NK-92 (cell line): ENCODE results near the gene KRR1.

ENCODE experiments used
- DNase-seq: peaks from one replicate; lab custom pipeline; 2025; ENCODE audit not compliant: unreplicated experiment; lab: John Stamatoyannopoulos, UW

KRR1 gene

DNA sequence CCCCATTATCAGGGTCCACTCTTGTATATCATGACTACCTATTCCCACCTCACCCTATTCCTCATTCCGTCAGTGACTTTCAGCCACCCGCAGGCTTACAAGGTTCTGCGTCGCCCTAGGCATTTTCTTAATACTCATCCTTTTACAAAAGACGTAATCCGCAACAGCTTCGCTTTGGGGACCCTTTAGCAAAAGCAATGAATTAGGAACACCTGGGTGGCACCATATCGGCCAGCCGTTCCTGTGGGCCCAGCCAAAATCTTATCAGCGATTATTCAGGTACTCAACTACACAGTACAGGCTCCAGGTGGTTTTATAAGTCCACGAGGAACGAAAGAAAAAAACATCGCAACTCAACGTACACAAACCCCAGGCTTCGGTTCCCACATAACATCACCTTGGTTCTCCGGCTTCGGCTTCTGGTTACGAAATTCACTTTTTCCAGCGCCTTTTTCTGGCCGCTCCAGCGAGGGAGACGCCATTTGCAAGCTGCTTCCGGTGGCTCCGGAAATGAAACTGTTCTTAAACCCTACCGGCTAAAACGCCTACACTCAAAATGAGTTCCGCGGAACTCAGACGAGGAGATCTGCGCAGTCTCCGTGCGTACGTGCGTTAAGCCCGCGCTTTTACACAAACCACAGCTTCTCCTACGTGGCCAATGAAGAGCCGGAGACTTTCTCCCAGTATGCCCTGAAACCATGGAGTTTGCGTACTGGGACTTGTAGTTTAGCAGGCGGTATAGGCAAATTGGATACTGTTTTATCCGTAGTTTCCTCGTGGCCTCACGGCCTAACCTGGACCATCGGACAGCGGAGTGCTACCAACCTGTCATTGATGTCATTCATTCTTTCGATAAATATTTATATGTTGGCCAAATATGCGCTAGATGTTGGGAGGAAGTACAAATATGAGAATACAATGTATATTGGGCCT lies at the start of gene KRR1:
Gene KRR1 (minus strand): TSS at position 494 of the 933 bp plus-strand sequence. CDS start 12 bp downstream, at position 482.
- DNase-seq: peak; percentile 21

DNA sequence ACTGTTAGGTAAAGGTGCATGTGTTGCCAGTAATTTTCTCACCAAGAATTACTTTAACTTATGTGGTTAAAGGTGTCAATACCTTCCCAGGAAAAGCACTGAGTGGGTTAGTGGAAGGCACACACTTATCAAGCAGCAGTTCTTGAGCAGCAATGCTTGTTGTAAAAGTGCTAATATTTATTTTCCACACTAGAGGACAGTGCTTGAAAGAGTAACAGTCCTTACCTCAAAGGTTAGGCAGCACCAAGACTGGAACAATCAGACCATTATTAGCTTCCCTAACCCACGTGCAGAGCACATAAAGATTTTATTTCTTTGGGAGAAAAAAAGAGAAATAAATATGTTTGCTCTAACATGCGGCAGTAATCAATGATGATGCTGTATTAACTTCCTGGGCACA lies 48.8 kb upstream of the KRR1 start:
- DNase-seq: no peak

DNA sequence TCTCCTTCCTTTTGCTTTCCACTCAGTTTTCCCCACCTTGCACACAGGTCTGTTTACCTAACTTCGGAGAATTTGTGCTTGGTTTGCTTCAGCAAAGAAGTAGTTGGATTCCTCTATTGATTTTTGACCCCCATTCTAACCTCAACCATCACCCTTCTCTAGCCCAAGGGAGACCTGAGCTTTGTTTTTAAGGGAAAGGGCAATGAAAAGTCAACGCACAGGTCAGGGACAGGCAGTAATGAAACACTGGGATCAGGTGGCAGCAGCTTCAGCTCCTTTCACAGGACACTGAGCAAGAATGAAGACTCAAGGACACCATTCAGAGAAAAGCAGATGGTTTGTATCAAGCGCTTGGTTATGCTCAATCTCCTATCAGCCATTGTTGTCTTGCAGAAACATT lies 46.9 kb upstream of the KRR1 start:
- DNase-seq: no peak

DNA sequence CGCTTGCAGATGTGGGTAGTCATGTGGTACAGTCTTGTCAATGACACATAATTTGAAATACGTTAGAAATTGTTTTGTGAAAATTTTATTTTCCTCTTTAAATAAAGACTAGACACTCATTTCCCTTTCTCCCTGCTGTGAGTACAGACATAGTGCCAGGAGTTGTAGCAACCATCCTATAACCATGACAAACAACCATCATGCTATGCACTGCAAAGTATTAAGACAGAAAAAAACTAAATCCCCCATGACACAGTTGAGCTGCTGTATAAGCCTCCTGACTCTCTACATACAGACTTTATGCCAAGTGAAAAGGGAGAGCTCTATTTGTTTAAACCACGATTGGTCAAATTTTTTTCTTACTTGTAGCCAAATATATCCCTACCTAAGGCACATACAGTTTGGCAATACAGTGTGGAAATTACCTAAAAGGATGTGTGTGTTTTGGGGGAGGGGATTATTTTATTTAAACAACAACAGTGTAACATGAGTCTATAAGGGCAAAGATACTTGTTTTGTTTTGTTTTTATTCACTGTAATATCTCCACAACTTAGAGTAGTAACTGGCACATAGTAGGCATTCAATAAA lies 45.0 kb upstream of the KRR1 start:
- no peak for DNase-seq

DNA sequence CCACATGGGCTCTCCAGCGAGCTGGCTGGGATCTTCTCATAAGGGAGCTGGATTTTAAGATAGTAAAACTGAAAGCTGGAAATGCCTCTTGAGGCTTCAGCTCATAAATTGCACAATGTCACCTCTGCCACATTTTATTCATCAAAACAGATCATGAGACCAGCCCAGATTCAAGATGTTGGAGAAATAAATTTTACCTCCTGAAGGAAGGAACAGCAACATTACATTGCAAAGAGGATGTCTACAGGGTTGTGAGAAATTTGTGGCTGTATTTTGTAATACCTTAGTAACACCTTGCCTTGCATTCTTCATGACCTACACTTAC lies 43.1 kb upstream of the KRR1 start:
- DNase-seq: no peak

DNA sequence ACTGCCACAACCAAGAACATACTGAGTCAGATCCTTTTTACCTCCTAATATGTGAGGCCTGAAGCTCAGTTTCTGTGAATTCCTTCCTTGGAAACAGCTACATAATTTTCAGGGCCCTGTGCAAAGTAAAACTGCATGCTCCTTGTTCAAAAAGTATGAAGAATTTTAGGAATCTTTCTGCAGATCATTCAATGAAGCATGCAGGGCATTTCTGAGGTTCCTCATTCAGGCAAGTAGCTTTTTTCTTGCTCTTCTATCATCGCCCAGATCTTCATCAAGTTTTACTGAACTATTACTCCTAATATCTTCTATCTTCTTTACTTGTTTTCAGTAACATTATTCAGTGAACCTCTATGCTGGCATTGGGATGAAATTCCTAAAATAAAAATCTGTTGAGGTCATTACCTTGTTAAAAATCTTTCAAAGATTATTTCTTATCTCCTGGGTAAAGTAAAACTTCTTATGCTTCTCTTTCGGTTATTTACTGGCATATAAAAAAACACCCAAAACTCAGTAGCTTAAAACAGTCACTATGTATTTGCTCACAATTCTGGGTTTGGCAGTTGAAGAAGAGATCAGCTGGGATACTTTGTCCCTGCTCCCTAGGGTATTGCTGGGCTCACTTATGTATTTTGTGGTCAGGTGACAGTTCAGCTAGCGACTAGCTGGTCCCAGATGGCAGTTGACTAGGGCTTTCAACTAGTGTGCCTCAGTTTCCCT lies 42.6 kb upstream of the KRR1 start:
- DNase-seq: no peak

DNA sequence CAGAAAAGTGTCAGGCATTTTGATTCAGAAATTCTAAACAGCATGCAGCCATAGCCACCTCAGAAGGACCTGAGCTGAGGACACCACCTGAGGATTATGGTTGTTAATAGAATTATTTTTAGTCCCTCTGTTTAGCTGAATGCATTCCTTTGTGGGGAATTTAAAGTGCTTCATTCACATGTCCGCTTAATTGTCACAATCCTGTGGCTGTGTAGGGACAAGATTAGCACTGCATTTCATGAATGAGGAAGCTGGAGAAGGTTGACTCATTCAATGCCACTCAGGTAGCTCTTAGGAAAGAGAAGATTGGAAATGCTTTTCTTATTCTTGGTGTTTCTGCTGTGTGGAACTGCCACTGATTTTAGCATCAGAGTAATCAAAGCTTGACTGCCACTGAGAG lies 42.0 kb upstream of the KRR1 start:
- no peak for DNase-seq

DNA sequence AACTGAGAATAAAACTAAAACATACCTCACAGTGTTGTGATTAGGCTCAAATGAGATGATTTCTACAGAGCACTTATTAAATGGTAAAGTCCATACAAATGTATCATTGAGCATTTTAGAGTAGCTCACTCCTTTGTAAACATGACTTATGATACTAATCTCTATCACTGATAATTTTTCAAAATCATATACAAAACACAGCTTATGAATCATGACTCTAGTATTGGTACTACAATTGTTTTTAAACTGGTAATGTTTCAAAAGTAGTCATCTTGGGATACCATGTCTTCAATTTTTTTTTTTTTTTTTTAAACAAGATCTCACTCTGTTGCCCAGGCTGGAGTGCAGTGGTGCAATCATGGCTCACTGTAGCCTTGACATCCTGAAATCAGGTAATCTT lies 40.1 kb upstream of the KRR1 start:
- DNase-seq: no peak

DNA sequence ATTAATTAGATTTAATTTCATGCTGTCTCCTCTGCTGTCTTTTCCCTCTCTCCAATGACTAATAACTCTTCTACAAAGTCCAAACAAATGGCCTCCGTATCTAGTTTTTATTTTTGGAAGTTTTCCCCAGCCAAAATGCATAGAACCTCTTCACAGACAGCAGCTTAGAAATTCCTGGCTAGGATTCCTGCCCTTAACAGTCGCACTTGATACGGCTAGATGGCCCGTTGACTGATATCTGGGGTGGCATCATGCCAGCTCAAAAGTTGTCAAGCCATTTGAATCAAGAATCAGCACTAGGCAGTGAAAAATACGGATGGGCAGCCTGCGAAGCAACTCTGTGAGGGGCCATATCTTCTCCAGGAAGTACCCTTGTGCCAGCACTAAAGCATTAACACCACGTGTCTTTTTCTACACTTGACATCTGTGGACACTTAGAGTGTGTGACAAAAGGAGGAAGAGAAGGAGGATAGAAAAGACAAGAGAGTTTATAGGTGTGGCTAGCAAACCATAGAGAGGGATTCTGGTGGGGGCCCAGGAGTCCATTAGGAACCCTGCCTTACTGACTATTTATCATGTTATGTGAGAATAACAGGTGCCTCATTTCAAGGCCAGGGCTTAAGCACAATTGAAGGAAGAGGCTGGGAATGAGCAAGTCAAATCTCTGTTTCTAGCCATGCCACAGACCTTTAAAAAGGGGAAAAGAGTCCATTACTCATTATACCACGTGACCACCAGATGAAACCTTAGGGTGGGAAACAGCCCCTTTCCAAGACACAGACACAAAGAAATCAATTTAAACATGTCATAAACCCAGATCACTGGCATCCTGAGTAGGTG lies 39.2 kb upstream of the KRR1 start:
- DNase-seq: no peak

DNA sequence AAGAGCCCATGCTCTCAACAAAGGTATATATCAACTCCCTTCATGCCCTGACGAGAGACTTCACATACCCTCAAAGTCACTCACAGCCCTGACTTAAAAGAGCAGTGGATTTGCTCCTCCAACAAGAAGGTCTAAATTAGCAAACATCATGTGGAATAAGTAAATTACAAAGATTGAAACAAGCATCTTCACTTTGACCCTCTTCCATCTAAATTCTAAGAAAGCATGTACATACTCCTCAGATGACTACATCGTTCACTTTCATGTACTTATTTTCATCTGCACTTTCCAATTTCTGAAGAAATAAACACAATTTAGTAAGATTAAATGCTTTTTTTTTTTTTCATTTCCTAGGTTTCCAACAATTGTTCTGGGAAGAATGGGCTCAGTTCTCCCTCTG lies 38.6 kb upstream of the KRR1 start:
- no peak for DNase-seq

DNA sequence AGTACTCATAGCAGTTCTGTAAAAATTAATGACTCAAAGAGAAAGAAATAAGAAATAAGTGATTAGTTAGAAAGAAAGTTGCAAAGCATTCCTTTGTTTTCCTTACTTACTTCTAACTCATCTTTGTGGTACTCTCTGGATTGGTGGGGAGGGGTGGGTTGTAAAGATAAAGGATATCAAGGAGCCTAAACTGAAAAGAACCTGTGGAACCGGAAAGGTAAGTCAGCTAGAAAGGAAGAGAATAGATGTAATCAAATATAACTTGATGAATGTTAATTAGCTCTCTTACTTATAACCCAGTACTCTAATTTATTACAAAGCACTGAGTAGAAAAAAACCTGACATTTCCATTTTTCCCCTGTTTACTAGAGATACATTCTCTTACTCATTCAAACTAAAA lies 37.5 kb upstream of the KRR1 start:
- no peak for DNase-seq

DNA sequence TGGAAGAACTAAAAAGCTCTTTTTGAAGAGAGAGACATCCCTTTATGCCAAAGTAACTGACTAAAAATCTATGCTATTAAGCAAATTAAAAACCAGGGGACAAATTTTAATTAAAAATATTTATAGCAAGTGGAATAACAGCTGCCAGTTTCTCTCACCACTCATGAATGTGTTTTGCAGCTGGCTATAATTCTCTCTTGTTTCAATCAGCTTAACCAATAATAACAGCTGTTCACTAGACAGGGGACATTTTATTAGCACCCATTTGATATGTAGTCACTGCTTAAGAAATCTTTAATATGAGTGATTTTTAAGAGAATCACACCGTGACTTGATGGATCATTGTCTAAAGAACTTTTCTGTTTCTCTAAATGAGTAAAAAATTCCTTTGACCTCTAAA lies 34.2 kb upstream of the KRR1 start:
- DNase-seq: no peak

DNA sequence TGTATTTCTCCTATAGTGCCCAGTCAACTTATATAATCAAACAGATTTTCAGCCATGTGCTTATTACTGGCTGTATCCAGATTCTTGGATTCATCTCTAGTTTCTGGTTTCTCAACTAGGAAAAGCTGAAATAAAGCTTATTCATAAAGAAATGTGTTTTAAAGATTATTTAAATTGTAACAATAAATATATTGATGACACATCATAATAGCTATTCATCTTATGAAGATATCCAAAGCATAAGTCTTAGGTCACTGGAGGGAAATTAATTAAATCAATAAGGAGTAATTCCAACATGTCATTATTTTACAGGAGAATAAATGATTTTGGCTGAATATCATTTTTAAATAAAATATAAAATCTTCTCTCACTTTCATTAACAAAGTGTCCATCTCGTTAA lies 32.1 kb upstream of the KRR1 start:
- no peak for DNase-seq

DNA sequence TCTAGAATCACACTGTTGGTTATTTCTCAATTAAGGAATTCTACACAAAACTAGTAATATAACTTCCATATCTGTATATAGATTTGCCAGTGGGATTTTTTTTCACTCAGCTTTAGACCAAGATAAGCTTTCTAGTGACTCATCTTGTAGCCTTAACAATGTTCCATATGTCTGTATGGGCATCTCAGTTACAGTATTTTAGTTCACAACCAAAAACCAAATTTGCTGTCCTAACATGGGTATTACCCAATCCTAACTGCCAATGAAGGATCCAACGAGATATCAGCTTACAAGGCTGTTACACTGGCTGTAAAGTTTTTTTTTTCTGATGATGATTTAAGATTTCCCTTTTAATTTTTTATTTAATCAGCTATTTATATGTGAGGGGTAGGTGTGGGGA lies 31.5 kb upstream of the KRR1 start:
- no peak for DNase-seq

DNA sequence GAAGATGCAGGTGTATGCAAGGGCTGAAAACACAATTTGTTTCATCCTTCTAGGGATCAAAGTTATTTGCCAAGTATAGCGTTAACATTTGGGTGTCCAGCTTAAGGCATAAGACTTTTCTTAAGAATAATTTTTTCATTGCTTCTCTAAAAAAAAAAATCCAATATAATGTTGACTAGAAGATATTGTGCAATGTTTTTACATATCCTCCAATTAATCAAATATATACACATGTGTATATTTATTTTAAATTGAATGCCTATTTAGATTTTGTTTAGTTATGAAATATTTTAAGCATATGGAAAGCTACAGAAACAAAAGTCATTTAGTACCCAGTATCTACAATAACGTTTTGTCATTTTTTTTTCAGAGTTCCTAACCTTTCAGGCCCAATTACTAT lies 28.5 kb upstream of the KRR1 start:
- no peak for DNase-seq

DNA sequence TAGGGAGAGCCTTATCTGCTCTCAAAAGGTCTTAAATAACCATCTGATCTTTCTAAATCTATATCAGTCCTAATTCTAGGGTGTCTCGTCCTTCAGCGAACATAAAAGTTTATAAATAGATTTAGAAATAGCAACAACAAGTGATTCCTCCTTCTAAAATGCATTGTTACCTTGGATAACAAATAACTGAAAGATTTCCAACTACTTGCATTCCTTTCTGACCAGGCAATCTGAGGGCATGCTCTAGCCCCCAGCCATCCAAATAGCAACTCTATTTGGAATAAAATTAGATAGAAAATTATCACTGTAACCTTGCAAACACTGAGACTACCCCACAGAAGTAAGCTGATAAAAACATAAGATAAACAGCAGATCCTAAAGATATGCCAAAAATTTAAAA lies 21.8 kb upstream of the KRR1 start:
- no peak for DNase-seq

DNA sequence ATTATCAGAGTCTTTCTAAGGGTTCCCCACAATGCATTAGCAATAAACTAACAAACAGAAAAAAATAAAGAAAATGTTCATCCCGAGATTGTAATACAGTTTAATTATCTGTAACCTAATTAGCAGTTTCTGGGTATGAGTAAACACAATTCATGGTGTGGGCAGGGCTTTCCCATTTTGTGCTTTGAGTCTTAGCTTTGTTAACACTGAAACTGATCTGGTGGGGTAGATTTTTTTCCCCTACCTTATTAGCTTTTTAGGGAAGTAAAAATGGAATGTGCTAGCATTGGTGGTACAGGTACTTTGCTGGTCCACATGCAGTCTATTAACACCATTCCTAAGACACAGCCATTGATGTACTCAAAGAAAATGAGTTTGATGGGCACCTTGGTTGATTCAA lies 18.4 kb upstream of the KRR1 start:
- no peak for DNase-seq

DNA sequence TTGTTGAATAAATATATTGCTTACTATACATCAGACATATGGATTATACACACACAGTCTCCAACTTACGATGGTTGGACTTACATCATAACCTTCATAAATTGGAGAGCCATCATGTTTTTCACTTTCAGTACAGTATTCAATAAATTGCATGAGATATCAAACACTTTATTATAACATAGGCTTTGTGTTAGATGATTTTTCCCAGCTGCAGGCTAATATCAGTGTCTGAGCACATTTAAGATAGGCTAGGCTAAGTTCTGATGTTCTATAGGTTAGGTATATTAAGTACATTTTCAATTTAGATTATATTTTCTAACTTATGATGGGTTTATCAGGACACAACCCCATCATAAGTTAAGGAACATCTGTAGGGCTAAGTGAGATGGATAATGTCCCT lies 17.9 kb upstream of the KRR1 start:
- no peak for DNase-seq

DNA sequence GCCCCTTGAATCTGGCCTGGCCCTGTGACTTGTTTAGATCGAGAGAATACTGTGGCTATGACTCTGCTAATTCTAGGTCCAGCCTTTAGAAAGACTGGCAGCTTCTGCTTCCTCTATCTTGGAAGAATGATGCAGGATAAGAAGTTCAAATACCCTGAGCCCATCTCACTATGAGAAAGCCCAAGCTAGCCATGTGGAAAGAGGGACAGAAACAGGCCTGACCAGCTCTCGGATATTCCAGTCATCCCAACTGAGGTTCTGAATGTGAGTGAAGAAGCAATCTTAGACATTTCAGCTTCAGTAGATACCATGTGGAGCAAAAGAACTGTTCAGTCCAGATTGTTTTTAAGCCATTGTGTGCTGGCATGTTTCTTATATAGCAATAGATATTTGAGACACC lies 17.3 kb upstream of the KRR1 start:
- DNase-seq: no peak

DNA sequence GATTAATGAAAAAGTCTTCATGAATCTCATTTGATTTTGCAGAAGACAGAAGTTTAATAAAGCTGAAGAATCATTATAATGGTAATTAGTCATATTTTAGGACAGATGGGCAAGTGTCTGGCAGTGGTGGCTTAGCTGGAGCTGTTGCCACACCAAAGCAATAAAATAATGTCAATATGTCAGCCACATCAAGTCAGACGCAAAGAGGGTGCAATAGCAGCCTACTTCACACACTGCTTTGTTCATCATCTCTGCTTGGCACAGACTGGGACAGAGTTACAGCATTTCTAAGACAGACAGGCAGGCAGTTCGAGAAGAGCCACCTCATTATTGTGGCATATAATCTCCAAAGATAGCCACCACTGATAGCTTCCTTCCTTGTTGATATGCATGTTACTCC lies 16.9 kb upstream of the KRR1 start:
- DNase-seq: no peak
